ENCODE data around the gene CDC34.

The CDC34 gene, protein sequence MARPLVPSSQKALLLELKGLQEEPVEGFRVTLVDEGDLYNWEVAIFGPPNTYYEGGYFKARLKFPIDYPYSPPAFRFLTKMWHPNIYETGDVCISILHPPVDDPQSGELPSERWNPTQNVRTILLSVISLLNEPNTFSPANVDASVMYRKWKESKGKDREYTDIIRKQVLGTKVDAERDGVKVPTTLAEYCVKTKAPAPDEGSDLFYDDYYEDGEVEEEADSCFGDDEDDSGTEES

GRCh38 chr19:531753-532560 lies at the start of gene CDC34:
Gene CDC34, plus strand, starts transcription at chr19:531760. Its CDS starts 172 bp downstream, at chr19:531932.
- no peak for DNase-seq

DNA sequence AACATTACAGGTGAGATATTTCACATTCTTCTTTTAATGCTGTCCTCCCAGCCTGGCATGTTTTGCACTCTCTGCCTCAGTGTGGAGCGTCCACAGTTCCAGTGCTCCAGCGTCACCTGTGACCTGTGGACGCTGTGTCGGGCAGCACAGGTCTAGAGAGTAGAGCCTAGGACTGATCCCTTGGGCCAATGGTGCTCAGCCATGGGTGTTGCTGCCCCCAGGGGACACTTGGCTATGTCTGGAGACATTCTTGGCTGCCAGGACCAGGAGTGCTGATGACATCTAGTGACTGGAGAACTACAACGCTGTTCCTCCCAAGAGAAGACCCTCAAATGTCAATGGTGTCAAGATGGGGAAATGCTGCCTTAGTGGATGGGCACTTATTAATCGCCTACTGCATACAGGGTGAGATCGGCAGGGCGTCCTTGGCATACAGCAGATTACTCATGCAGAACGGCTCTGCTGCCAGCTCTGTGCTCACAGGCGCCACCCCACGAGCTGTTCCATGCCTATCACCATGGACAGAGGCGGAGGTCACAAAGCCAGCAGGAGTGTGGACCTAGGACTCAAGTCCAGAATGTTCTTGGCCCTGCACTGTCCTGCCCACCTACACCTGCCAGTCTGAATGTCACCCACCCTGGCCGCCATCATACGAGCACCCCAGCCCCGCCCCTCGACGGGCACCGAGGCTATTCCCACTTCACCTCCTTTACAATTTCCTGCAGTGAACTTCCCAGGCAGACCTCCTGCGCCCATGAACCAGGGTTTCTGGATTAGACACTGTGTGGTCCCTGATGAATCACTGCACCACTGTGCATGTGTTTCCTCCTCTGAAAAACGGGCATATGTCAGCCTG lies 49.1 kb upstream of the CDC34 start:
- DNase-seq: no peak

DNA sequence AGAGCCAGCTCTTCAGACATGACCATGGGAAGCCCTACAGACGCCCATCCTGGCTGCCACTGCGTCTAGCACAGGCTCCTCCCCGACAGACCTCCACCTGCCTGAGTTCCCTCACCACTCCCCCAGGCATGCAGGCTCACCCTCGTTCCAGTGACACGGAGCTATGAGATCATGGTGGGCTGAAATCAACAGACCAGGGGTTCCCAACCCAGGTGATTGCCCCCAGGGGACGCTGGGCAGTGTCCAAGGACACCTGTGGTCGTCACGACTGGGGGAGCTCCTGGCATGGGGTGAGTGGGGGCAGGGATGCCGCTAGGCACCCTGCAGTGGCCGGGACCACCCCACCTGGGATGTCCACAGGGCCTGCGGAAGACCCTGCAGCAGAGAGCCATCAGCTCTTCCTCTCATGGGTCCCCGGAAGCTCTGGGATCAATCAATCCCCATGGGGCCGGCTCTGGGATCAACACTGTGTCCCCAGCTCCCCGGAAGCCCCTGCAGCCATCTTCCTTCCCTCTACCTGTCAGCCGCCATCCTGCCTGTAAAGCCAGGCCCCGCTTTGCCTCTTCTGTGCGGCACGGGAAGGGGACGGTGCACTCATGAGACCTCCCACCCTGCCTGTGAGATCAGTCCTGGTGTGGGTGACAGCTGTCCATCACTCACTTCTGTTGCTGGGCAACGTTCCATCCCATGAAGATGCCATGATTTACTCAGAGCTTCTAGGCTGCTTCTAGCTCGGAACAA lies 48.1 kb upstream of the CDC34 start:
- no peak for DNase-seq

- DNase-seq: no peak
Measured at GRCh38 chr19:484494-484893, 47.1 kb upstream of the CDC34 start.

DNA sequence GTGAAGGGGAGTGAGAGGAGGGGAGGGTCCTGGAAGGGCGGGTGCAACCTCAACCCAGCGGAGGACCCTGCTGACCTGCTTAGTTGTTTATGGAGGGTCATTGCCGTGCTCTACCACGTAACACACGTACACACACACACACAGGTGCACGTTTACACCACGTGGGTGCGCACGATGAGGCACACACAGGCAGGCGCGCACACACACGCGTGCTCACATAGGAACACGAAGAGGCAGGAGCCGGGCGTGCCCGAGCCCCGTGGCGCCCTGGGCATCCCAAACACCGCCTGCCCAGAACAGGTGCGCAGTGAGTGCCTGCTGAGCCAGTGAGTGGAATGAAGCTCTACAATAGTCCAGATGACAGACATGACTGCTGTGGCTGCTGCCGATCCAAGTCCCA lies 46.5 kb upstream of the CDC34 start:
- no peak for DNase-seq

GRCh38 chr19:485583-486236 lies 45.9 kb upstream of the CDC34 start:
- no peak for DNase-seq

DNA sequence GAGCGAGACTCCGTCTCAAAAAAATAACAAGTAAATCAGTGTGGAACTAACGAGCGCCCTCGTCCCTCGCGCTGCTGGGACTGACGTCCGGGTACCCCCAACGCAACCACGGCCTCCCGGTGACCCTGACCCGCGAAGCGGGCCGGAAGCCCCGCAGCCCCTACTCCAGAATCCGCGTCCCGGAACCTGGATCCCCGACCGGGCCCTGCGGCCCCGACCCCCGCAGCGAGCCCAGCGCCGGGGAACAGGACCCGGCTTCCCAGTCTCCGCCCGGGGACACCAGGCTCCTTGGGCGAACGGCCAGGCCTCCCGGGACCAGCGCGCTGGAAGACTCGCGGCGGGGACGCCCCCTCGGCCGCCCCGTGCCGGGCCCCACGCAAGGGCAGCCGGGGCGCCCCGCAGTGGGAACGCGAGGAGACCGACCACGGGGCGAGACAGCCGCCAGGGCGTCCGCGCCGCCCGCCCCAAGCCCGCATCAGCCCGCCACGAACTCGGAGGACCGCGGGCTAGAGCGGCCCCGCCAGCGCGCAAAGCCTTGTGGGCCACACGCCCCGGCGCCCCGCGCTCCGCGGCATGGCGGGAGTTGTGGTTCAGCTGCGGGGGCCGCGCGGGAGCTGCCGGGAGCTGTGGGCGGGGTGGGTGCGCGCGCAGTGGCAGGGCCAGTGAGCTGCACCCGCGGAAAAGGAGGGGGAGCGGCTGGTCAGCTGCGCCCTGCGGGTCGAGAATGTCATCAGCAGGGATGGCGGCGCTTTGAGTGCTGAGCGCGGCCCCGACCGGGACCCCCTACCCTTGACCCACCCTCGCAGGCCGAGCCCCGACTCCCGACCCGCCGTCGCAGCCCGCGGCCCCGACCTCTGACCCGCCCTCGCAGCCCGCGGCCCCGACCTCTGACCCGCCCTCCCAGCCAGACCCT lies 42.8 kb upstream of the CDC34 start:
- no peak for DNase-seq

DNA sequence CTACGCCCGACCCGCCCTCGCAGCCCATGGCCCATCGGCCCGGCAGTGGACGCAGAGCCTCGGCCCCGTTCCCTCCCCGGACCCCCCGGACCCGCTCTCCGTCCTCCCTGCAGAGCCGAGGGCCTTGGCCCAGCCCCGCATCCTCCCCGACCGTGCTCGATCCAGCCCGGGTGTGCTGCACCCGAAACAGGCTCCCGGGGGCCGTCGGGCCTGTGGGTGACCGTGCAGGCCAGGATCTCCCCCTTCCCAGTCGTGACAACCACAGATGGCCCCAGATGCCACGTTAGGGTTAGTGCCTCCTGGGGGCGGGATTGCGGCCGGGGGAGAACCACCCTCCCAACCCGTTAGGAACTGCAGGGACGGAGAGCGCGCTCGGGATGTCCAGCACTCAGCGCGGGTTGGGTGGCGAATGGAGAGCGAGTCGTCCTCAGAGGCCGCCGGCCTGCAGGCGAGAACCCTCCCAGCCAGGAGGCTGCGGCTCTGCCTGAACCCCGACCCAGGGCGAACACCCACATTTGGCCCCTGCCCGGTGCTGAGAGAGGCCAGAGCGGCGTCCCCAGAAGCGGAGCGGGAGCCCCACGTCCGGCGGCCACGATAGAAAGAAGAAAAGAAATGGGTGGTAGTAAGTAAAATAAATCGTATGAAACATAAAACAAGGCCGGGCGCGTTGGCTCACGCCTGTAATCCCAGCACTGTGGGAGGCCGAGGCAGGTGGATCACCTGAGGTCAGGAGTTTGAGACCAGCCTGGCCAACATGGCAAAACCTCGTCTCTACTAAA lies 42.0 kb upstream of the CDC34 start:
- no peak for DNase-seq

DNA sequence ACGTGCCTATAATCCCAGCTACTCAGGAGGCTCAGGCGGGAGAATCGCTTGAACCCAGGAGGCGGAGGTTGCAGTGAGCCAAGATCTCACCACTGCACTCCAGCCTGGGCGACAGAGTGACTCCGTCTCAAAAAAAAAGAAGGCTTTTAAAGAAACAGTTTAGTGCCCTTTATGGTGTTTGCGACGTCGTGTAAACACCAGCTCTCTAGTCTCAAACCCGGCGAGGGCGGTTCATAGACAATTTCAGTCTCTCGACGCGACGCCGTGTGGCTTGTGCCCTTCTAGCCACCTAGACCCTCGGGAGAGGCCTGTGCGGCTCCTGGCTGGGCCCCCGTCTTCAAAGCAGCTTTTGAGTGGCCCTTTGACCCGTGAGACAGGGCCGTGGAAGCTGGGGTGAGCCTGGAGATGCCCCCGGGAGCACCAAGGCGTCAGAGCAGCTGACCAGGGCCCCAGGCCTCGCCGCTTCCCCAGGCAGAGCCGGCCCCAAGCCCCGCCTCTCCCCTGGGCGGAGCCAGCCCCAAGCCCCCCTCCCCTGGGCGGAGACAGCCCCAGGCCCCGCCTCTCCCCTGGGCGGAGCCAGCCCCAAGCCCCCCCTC lies 40.3 kb upstream of the CDC34 start:
- no peak for DNase-seq

DNA sequence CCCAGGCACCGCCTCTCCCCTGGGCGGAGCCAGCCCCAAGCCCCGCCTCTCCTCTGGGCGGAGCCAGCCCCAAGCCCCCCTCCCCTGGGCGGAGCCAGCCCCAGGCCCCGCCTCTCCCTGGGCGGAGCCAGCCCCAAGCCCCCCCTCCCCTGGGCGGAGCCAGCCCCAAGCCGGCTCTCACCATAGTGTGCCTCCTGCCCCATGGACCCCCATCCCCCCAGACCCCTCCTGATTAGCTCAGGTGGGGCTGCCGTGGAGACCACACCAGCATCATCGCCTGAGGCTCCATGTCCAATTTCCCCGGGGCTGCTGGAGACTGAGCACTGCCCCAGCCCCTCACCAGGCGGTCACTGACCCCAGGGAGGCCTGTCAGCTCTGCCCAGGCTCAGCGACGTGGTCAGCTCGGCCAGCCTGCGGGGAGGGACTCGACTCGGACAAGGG lies 39.4 kb upstream of the CDC34 start:
- no peak for DNase-seq

GRCh38 chr19:493391-494170 lies 38.0 kb upstream of the CDC34 start:
- no peak for DNase-seq

DNA sequence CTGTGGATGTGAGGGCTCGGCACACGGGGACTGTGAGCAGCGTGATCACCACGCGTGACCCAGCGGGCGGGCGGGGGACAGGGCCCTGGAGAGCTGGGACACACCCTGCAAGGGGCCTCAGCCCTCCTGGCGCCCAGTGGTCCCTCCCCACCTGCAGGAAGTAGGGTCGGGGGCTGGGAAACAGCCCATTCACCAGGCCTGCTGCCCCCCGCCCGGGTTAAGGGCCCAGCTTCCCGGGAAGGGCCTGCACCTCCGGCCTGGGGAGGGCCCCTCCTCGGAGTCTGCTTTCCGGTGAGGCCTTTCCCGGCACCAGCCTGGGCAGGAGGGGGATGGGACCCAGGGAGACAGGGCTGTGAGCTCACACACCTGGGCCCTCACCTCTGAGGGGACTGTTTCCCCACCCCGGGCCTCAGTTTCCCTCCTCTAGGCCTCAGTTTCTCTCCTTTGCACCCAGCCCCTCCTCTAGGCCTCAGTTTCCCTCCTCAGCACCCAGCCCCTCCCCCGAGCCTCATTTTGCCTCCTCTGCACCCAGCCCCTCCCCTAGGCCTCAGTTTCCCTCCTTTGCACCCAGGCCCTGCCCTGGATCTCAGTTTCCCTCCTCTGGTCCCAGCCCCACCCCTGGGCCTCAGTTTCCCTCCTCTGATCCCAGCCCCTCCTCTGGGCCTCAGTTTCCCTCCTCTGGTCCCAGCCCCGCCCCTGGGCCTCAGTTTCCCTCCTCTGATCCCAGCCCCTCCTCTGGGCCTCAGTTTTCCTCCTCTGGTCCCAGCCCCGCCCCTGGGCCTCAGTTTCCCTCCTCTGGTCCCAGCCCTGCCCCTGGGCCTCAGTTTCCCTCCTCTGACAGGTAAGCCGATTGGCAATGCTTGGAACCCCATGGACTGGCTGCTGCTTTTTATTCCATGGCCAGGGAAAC lies 37.1 kb upstream of the CDC34 start:
- DNase-seq: no peak

DNA sequence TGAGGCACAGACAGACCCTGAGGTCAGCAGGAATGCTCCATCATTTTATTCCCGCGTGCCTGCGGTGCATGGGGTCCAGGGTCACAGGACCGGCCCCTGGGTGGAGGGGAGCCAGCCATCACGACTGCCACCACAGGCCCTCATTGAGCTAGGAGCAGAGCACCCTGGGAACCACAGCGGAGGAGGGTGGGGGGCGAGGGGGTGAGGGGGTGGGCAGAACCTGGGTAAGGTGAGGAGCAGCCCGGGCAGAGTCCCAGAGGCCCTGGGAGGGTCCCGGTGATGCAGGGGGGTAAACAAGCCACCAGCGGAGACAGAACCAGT lies 36.5 kb upstream of the CDC34 start:
- DNase-seq: no peak

DNA sequence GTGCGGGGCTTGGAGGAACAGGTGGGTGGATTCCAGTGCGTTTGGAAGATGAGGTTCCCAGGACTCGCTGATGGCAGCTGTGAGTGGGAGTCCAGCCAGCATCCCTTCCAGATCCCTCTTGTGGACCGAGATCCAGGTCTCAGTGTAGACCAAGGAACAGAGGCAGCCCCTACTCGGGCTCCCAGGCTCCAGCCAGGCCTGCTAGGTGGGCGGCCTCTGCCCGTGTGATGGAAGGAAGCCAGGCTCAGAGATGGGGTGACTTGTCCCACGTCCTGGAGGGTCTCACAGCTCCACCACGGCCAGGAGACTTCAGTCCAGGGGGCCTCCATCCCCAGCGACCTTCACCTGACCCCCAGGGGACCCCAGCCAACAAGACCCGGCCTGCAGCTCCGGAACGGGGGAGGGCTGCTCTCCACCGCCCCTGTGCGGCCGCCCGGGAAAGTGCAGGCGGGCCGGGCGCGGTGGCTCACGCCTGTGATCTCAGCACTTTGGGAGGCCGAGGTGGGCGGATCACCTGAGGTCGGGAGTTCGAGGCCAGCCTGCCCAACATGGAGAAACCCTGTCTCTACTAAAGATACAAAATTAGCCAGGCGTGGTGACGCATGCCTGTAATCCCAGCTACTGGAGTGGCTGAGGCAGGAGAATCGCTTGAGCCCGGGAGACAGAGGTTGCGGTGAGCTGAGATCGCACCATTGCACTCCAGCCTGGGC lies 36.0 kb upstream of the CDC34 start:
- DNase-seq: no peak

DNA sequence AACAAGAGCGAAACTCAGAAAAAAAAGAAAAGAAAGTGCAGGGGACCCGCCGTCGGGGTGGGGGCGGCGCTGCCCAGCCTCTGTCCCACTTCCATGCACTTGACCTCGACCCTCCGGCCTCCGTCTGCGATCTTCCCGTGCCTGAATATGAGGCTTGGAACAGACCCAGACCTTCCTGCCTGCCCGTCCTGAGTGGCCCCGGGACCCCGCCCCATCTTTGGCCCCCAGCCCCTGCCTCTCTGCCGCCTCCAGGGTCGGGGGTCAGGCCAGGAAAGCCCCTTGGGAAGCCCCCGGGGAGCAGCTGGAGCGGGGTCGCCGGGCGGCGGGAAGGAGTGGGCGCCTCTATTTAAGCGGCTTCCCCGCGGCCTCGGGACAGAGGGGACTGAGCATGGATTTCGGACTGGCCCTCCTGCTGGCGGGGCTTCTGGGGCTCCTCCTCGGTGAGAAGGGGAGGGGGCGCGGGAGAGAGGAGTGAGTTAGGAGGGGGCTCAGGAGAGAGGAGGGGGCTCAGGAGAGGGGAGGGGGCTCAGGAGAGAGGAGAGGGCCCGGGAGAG lies 35.4 kb upstream of the CDC34 start, which contains the start of gene MADCAM1:
Gene MADCAM1 (plus strand): TSS at position 375 of the 554 bp plus-strand sequence. CDS start 14 bp downstream, at position 389.
- no peak for DNase-seq

DNA sequence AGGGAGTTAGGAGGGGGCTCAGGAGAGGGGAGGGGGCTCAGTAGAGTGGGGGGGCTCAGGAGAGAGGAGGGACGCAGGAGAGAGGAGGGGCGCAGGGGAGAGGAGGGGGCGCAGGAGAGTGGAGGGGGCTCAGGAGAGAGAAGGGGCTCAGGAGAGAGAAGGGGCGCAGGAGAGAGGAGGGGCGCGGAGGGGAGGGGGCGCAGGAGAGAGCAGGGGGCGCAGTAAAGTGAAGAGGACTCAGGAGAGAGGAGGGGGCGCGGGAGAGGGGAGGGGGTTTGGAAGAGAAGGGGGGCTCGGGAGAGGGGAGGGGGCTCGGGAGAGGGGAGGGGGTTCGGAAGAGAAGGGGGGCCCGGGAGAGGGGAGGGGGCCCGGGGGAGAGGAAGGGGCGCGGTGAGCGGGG lies 34.6 kb upstream of the CDC34 start:
- no peak for DNase-seq

- no peak for DNase-seq
Measured at GRCh38 chr19:497491-497868, 34.1 kb upstream of the CDC34 start.

Data from cortex of kidney (tissue), 1 donor.